Measurements from ENCODE around the gene MYO7A.

MYO7A gene

GRCh38 chr11:77230878-77231605 is 103.0 kb downstream of the MYO7A start:
- DNase-seq, result no peak

GRCh38 chr11:77231800-77232199 is 103.8 kb downstream of the MYO7A start:
- DNase-seq, result no peak

DNA sequence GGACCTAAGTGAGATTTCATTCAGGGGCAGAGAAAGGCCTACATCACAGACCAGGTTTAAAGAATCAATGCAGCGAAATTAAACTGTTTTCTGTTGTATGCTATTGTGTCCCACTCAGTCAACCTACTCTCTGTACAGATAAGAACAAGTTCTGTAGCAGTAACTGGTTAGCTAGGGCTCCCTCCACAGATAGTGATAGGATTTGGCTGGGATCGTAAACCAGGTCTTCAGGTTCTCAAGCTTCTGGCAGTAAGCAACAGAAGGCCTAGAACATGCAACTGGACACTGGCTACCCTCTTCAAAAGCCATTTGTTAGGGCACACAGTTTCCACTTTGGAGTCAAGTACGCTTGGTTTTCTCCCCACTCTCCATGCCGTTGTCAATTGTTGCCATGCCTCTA is 104.2 kb downstream of the MYO7A start:
- DNase-seq, result no peak

- DNase-seq, result no peak
These were observed 105.0 kb downstream of the MYO7A start for GRCh38 chr11:77233011-77233410.

DNA sequence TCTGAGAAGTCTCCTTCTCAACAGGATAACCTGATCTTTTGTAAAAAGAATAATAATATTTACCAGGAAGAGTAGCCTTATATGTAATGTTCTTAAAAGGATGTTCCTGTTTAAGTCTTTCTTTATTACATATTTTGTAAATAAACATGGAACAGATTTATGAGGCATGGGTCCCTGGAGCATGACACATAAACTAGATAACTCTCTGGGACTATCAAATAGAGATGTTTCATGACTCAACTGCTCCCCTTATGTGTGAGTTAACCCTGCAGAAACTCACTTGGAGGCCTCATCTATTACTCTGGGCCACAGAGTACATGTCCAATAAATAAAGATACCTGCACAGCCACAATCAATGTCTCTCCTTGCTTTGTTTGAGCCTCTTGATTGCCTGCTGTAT is 108.9 kb downstream of the MYO7A start:
- DNase-seq, result no peak

- DNase-seq, result no peak
These were observed 116.4 kb downstream of the MYO7A start for GRCh38 chr11:77244277-77245027.

GRCh38 chr11:77249427-77249826 is 121.4 kb downstream of the MYO7A start:
- DNase-seq, result no peak

DNA sequence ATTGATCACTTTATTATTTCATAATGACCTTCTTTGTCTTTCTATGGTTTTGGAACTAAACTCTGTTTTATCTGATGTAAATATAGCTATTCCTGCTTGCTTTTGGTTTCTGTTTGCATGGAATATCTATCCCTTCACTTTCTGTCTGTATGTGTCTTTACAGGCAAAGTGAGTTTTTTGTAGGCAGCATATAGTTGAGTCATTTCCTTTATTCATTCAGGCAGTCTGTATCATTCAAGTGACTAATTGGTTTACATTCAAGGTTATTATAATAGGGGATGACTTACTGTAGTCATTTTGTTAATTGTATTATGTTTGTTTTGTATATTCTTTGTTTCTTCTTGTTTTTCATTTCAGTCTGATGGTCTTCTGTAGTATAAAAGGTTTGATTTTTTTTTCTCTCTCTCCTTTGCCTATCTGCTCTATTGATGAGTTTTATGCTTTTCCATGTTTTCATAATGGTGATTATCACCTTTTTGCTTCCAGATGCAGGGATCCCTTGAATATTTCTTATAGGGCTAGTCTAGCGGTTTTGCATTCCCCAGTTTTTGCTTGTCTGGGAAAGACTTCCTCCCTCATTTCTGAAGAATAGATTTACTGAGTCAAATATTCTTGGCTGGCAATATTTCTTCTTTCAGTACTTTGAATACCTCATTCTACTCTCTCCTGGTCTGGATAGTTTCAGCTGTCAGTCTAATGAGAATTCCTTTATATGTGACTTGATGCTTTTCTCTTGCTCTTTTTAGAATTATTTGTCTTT is 123.0 kb downstream of the MYO7A start:
- DNase-seq, result no peak

DNA sequence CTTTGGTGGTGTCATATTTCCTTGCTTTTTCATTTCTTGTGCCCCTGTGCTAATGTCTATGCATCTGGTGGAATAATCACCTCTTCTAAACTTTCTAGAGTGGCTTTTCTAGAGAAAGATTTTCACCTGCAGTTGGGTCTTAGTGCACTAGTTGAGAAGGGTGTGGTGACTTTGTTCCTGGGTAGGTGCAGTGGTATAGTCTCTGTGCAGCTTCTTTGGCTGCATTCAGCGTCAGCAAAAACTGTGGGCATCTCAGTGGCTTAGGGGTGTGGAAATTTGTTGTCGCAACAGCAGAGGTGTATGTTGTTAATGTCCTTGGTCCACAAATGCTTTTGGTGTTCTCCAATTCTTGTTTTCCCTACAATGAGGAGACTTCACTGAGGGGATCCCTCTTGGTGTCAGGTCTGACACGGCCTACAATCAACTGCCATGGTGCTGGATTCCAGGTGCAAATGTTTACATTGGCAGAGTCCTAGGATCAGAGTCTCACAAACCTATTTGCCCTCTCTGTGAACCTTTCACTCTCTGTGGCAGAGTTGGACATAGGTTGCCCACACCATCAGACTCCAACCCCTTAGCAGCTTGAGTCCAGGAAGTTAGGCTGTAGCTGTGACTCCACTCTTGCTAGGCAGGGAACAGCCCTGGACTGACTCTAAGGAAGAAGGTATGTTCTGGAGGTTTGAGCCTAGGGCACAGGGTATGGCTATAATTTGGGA is 124.7 kb downstream of the MYO7A start:
- no peak for DNase-seq

DNA sequence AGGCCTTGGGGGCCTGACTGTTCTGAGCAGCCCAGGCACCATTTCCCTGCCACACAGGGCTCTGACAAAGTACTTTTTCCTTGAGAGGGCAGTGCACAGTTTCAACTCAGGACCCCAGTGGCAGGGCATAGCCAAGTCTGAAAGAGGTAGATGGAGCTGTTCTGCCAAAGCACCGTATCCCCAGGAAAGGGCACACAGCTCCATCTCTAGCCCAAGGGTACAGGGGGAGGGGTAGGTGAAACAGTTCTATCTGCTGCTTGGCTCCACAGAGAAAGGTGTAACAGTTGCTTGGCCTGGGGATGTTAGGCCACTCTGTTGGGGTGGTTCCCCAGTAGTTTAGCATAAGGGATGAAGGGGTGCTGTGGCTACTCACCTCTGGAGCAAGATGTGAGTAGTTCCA is 125.6 kb downstream of the MYO7A start:
- DNase-seq, result no peak

GRCh38 chr11:77259641-77260040 is 131.6 kb downstream of the MYO7A start:
- DNase-seq, result no peak

DNA sequence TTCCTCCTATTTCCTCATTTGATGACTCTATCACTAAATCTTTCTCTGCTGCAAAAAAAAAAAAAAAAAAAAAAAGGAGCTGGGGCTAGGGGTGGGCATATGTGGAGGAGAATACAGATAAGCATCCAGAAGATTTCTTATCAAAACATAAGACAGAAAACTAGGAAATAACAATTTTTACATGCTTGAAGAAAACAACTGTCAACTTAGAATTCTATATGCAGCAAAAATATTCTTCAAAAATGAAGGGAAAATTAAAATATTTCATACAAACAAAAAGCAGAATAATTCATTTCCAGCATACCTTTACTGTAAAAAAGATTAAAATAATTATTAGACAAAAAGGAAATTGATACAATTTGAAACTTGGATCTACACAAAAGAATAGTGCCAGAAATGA is 134.8 kb downstream of the MYO7A start:
- no peak for DNase-seq
